A549 (cell line): ENCODE data around the gene CCL1.

Experiments used
- GATA3 ChIP-seq: IDR thresholded peaks from 2 replicates; pipeline ENCODE4 v1.6.1; 2012; ENCODE audit warnings: borderline replicate concordance
- PHF8 ChIP-seq: fragments of 200-600 bp; sonication (generic); IDR thresholded peaks from 2 replicates; pipeline ENCODE4 v1.6.1; 2016; ENCODE audit warnings: low read depth, mild to moderate bottlenecking, antibody characterized with exemption, moderate library complexity, borderline replicate concordance
- POLR2A ChIP-seq: IDR thresholded peaks from 2 replicates; pipeline ENCODE4 v1.6.1; 2012; ENCODE audit warnings: mild to moderate bottlenecking, low read length
- RCOR1 ChIP-seq: fragments of 150-350 bp; IDR thresholded peaks from 2 replicates; pipeline ENCODE4 v1.6.1; 2014; ENCODE audit warnings: antibody characterized with exemption, low read length, low read depth
- ZFP36 ChIP-seq: fragments of 450-650 bp; IDR thresholded peaks from 2 replicates; pipeline ENCODE4 v1.6.1; 2014; ENCODE audit warnings: borderline replicate concordance; ENCODE audit not compliant: partially characterized antibody
- TF ChIP-seq, protein P1 (sequence below): fragments of >200 bp; sonication (Bioruptor Twin); formaldehyde crosslinking; IDR thresholded peaks from 3 replicates; pipeline ENCODE4 v1.5.1; 2016

DNA sequence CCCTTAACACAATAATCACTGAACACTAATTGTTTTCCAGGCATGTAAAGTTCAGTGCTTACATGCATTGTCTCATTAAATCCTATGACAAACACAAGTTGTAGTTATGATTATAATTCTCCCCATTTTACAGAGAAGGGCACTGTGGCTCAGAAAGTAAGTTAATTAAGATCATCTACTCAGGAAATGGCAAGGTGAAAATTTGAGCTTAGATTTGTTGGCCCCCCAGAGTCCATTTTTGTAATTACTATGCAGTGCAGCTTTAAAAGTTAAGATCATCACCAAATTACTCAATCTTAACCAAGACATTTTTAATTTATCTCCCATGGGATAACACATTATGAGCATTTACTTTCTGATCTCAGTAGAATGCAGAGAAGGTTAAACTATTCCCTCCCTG, 34.2 kb upstream of the CCL1 start:
- TF ChIP-seq, protein P1, sequence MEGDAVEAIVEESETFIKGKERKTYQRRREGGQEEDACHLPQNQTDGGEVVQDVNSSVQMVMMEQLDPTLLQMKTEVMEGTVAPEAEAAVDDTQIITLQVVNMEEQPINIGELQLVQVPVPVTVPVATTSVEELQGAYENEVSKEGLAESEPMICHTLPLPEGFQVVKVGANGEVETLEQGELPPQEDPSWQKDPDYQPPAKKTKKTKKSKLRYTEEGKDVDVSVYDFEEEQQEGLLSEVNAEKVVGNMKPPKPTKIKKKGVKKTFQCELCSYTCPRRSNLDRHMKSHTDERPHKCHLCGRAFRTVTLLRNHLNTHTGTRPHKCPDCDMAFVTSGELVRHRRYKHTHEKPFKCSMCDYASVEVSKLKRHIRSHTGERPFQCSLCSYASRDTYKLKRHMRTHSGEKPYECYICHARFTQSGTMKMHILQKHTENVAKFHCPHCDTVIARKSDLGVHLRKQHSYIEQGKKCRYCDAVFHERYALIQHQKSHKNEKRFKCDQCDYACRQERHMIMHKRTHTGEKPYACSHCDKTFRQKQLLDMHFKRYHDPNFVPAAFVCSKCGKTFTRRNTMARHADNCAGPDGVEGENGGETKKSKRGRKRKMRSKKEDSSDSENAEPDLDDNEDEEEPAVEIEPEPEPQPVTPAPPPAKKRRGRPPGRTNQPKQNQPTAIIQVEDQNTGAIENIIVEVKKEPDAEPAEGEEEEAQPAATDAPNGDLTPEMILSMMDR: no peak
- TF ChIP-seq PHF8 (no peak), ZFP36 (no peak), POLR2A (no peak), RCOR1 (no peak), GATA3 (no peak)
